ENCODE measurements around the gene PPP6C. TPM values are rescaled to one million over a fixed set of nuclear protein-coding genes. Genes with fewer than 3 reads are reported as not detected.
"Not testable (repeated sequence)": the region's sequence is repeated elsewhere in the genome, so short reads cannot be mapped to it uniquely, and the experiment has no call there.

Gene PPP6C
- total RNA-seq, 4 donors from 2014 or later = 32.6 to 43.2 (median 36.4) TPM

DNA sequence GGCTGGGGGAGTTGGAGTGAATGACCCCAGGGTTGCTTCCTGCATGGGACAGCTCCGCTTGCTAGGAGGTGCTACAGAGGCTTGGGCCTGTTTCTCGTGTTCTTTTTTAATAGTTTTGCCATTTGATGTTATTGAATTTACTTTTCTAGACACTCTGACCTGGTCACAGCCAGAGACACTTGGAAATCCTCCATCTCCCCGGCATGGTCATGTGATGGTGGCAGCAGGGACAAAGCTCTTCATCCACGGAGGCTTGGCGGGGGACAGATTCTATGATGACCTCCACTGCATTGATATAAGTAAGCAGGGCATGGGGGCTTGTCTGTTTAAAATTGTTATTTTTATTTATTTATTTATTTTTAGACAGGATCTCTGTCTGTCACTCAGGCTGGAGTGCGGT, 38.2 kb upstream of the PPP6C start:
- TF ChIP-seq, protein P1, sequence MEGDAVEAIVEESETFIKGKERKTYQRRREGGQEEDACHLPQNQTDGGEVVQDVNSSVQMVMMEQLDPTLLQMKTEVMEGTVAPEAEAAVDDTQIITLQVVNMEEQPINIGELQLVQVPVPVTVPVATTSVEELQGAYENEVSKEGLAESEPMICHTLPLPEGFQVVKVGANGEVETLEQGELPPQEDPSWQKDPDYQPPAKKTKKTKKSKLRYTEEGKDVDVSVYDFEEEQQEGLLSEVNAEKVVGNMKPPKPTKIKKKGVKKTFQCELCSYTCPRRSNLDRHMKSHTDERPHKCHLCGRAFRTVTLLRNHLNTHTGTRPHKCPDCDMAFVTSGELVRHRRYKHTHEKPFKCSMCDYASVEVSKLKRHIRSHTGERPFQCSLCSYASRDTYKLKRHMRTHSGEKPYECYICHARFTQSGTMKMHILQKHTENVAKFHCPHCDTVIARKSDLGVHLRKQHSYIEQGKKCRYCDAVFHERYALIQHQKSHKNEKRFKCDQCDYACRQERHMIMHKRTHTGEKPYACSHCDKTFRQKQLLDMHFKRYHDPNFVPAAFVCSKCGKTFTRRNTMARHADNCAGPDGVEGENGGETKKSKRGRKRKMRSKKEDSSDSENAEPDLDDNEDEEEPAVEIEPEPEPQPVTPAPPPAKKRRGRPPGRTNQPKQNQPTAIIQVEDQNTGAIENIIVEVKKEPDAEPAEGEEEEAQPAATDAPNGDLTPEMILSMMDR (IDR thresholded peaks at IDR 0.05) = no peak
- DNase-seq (ENCODE audit: low spot score) (no peak), ATAC-seq (ENCODE audit: low FRiP score) (no peak)

DNA sequence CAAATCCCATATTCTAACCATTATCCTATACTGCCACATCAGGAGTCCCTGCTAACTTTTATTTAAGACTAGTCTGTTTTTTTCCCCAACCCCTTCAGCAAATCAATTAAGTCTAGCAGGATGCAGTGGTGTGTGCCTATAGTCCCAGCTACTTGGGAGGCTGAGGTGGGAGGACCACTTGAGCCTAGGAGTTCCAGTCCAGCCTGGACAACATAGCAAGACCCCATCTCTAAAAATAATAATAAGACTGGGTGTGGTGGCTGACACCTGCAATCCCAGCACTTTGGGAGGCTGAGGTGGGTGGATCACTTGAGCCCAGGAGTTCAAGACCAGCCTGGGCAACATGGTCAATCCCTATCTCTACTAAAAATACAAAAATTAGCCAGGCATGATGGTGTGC, 35.3 kb upstream of the PPP6C start:
- ATAC-seq (ENCODE audit: low FRiP score); DNase-seq (ENCODE audit: low spot score): not testable (repeated sequence)

DNA sequence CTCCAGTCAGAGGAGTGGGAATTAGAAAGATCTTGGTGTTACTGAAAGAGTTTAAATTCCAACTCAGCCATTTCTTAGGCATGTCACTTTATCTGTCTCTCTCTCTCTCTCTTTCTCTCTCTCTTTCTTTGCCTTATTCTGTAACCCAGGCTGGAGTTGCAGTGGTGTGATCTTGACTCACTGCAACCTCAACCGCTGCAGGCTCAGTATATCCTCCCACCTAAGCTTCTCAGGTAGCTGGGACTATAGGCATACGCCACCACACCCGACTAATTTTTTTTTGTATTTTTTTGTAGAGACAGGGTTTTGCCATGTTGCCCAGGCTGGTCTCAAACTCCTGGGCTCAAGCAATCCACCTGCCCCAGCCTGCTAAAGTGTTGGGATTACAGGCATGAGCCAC, 29.0 kb upstream of the PPP6C start:
- TF ChIP-seq, protein P1 (IDR thresholded peaks at IDR 0.05) = no peak
- ATAC-seq (ENCODE audit: low FRiP score) = no peak
- DNase-seq (ENCODE audit: low spot score) = no peak

DNA sequence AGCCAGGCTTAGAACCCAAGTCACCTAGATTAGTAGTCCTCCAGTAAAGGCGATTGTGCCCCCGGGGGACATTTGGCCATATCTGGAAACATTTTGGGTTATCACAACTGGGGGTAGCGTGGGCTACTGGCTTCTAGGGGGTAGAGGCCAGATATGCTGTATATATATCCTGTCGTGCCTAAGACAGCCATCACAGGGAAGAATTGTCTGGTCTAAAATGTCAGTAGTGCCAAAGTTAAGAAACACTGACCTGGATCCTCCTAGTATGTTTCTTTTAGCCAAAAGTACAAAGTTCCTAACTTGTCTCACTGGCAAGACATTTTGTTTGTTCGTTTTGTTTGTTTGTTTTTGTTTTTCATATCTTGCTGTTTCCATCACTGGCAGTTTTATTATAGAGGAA, 24.6 kb upstream of the PPP6C start:
- TF ChIP-seq, protein P1 (IDR thresholded peaks at IDR 0.05) = no peak
- ATAC-seq (ENCODE audit: low FRiP score) = no peak
- no peak for DNase-seq (ENCODE audit: low spot score)

DNA sequence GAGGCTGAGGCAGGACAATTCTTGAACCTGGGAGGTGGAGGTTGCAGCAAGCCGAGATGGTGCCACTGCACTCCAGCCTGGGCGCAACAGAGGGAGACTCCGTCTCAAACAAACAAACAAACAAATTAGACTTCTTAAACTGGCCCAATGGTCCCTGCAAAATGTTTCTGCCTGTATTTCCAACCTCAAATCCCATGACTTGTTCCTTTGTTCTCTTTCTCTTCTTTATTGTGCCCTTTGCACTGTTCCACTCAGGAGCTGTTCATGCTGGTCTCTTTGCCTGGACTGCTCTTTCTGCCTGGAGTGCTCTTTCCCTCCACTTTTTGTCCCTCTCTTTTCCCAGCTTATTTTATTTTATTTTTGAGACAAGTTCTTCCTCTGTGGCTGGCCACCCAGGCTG, 14.9 kb upstream of the PPP6C start:
- ATAC-seq (ENCODE audit: low FRiP score) (no peak), DNase-seq (ENCODE audit: low spot score) (no peak)
- TF ChIP-seq, protein P1 (IDR thresholded peaks at IDR 0.05) = no peak

DNA sequence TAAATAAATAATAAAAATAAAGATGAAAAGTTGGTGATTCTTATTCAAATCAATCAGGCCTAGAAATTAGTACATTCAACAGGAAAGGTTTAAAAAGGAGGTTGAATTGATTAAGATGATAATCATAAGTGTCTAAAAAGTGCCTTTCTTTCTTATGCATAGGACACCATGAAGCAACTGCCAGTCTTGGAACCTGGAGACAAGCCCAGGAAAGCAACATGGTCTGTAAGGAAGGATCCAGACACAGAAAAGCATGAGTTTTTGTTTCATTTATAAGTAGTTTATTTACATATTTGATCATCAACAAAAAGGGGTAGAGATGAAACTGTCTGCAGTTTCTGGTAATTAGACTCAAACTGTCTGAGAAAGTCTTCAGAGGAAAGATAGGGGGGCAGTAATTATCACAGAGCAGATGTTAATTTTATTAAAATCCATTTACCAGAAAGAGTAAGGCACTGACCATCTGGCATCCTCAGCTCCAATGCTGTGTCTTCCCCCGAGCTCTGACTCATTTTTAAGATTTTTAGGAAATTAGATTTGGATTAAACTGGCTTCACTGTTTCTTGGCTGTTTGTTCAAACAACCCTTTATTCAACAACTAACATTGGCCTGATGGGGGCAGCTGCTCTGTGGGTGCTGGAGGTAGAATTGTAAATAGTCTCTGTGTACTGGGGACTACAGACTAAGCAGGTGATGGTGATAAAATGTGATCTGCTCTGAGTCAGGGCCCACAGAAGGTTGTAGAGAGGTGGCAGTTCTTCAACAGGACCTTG, 13.4 kb upstream of the PPP6C start:
- no peak for ATAC-seq (ENCODE audit: low FRiP score)
- TF ChIP-seq, protein P1 (IDR thresholded peaks at IDR 0.05) = no peak
- no peak for DNase-seq (ENCODE audit: low spot score)

DNA sequence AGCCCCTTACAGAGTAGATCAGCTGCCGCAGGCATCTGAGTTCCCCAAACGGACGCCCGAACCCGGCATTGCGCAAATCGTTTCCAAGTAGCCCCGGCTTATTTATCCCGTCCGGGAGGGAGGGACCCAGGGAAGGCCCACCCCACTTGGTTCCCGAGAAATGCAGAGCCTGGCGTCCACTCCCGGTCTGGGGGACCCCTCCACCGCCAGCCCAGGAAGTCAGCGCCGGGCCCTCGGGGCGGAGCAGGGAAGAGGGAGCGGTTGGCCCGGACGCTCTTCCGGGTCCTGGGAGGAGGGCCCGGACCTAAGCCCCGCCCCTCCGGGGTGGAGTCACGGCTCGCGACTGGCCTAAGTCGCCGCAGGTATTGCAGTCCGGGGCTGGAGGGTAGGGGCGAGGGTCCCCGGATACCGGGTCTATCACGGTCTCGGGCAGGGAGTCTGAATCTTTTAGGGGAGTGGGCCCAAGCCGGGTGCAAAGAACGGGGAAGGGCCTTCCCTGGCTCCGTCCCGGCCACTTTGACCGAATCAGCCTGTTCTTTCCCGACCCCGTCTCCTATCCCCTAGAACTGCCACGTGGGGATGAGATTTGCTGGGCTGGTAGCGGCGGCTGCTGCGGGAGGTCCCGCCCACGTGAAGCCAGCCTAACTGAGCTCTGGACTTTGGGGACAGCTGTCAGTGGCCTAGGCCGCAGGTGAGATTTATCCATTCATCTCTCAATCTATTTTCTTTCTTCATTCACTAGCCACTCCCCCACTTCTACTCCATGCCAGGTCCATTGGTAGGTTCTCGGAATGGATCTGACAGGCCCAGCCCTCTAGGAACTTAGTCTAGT, 10.8 kb upstream of the PPP6C start, which contains the start of gene RABEPK:
TSS of gene RABEPK (plus strand) at position 327 of the 832 bp plus-strand sequence. CDS start 2,472 bp downstream, outside the sequence.
- ATAC-seq (ENCODE audit: low FRiP score) (peak; percentile 96), DNase-seq (ENCODE audit: low spot score) (peak; percentile 72)
- TF ChIP-seq, protein P1 (IDR thresholded peaks at IDR 0.05) = no peak

DNA sequence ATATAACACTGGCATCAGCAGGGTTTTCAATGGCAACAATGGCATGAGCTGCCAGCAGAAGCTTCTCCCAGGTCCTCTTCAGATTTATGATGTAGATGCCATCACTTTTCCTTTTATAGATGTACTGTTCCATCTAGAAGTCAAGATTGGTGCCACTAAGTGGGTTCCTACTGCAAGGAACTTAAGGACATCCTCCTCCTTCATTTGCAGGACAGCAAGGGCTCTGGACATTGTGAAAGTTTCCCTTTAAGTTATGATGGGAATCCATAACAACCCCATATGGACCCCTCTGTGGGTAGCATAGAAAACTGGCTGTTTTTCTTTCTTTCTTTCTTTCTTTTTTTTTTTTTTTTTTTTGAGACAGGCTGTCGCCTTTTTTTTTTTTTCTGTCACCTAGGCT, 6.0 kb upstream of the PPP6C start:
- DNase-seq (ENCODE audit: low spot score); ATAC-seq (ENCODE audit: low FRiP score): not testable (repeated sequence)

DNA sequence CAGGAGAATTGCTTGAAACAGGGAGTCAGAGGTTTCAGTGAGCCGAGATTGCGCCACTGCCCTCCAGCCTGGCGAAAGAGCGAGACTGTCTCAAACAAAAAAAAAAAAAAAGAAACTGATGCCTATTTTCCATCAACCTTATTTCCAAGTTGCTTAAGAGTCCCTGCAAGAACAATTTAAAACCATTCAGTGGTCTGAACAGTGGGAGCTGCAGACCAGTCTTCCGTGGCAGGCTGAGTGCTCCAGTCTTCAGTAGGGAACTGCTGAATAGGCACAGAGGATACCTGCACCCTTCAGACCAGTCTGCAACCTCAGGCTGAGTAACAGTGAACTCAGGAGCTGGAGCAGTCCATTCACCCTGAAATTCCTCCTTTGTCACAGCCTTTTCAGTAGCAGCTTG, 4.9 kb upstream of the PPP6C start:
- not testable (repeated sequence) for ATAC-seq (ENCODE audit: low FRiP score); DNase-seq (ENCODE audit: low spot score)
